Stimulated activated CD4-positive, alpha-beta T cell treated with anti-CD3 and anti-CD28 coated beads, TNF-alpha, amount 100 ng/mL, for 24 hours (primary cell): ENCODE measurements around the gene SLC24A4.
"Not testable (repeated sequence)": the region's sequence is repeated elsewhere in the genome, so short reads cannot be mapped to it uniquely, and the experiment has no call there.

Source experiments
- DNase-seq, 3 experiments: peaks; one replicate each; pipeline ENCODE4 v3.0.0-alpha.2; 2020; ENCODE audit warnings: low read depth in 3 of 3

The SLC24A4 gene

GRCh38 chr14:92402500-92402899 is 79.5 kb downstream of the SLC24A4 start:
- not testable (repeated sequence) for DNase-seq

DNA sequence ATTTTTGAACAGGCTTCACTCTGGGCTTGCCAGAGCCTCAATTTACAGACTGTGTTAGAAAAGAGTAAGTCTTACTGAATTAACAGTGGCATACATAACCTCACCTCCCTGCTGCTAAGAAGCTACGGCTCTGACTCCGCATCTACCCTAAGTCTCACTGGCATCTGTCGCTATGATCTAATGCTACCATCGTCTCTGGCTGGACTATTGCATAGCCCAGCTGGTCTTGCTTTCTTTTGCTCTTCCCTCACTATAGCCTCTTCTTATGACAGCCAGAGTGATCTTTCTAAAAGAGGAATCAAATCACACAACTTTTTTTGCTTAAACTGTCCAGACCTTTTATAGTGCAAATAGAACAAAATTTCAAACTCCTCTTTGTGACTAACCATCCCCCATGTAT is 81.1 kb downstream of the SLC24A4 start:
- DNase-seq, result no peak

DNA sequence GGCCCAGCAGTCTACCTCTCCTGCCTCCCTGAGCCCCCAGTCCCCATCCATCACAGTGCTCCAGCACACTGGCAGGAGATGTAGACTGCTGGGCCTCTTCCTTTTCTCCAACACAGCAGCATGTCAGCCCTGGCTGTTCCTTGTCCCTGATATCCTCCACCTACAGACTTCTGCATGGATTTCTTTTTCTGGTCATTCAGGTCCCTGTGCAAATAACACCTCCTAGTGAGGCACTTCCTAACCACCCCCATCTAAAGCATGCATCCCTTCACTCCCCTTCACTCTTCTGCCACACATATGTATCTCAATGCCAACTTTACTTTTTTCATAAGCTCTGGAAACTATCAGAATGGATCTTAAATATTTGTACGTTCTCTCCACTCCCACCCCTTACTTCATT is 81.5 kb downstream of the SLC24A4 start:
- DNase-seq, result no peak

DNA sequence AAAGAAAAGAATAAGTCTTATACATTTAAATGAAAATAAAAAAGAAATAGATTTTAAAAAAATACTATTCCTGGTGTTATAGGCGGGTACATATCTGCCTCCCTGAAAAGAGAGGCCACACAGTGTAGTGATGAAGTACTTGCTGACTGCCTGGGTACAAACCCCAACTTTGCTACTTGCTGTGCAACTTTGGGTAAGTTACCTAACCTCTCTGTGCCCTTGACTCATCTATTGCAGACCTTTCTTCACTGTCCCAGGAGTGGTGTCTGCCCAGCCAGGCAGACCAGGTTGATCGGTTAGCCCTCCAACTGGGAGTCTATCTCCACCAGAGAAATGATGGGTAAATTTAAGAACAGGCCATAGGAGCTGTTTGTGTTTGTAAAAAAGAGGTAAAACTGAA is 82.0 kb downstream of the SLC24A4 start:
- no peak for DNase-seq

DNA sequence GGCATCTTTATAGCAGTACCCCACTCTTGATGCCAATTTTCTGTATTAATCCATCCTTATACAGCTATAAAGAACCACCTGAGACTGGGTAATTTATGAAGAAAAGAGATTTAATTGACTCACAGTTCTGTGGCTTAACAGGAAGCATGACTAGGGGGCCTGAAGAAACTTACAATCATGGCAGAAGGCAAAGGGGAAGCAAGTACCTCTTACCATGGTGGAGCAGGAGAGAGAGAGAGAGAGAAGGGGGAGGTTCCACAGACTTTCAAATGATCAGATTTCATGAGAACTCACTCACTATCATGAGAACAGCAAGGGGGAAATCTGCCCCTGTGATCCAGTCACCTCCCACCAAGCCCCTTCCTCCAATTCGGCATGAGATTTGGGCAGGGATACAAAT is 84.4 kb downstream of the SLC24A4 start:
- no peak for DNase-seq

DNA sequence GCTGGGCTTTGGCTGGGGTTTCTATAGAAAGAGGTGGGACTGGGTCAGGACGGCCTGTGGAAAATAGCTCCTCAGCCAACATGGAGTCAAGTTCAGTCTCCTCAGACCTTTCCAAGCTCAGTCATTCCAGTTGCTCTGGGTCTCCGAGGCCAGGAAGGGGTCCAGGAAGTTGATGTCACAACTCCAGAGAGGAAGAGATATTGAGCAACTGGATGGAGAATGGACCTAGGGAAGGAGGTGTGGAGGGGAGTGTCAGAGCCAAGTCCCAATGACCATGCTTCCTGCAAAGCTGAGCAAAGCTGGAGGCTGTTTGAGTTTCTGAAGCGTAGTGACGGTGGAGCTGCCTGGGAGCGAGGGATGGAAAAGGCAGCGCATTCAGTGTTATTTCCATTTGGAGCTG is 86.1 kb downstream of the SLC24A4 start:
- no peak for DNase-seq

DNA sequence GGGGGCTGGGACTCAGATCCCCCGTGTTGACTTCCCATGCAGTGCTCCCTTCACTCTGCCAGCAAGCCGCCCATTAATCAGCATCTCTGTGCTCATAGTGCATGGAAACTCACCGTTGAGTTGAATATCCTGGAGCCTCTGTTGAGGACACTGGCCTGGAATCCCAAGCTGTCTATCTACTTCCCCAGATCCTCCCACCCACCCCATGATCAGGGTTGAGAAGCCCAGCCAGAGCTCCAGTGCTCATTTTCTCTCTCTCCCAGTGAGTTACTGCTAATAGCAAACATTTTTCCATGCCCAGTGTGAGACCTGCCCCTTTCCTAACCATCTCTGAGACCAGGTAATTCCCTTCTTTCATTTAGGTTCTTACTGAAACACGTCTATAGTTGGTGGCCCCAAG is 88.2 kb downstream of the SLC24A4 start:
- no peak for DNase-seq

- no peak for DNase-seq
These were observed 89.0 kb downstream of the SLC24A4 start for GRCh38 chr14:92411941-92412340.

DNA sequence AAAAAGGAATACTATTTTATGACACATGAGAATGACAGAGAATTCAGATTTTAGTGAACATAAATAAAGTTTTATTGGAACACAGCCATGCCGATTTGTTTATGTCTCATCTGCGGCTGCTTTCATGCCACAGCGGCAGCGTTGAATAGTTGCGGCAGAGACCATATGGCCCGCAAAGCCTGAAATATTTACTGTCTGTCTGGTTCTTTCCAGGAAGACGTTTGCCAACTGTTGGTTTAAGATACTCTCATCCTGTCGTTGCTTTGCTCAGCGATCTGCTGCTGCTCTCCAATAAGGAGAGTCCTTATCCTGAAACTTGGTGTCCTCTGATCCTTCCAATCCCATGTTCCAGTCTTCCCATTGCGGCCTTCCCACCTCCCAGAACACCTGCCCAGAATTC is 89.9 kb downstream of the SLC24A4 start:
- no peak for DNase-seq

DNA sequence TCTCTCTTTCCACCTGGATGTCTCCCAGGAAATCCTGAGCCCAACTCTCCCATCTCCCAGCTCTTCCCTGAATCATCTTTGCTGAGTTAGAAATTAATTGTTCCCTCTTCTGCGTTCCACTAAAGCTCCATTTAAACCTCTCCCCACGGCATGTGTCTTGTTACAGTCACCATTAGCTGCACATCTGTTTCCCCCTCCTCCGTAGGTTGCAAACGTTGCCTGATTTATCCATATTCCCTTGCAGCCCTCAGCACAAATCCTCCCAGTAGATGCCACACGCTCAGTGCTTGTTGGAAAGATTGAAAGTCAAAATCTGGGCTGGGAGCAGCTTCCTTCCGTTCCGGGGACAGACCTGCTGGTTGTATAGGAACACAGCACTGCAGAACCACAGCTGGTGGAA is 90.4 kb downstream of the SLC24A4 start:
- DNase-seq, result no peak

GRCh38 chr14:92414690-92415445 is 91.9 kb downstream of the SLC24A4 start:
- no peak for DNase-seq

DNA sequence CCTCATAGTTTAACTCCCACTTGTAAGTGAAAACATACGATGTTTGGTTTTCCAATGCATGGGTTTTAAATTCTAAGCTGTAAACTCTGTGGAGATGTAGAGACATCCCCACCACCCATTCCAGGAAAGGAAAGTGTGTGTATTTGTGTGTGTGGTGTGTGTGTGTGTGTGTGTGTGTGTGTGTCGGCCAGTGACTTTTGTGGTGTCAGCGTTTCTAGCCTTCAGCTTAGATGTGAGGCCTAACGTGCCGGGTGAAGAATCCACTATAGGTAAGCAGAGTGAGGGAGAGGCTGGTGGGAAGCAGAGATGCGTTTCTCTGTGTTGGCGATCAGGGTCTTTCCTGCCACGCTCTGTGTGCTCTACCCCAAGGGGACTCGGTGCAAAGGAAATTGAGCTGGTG is 93.0 kb downstream of the SLC24A4 start:
- DNase-seq, result no peak

GRCh38 chr14:92416544-92416943 is 93.6 kb downstream of the SLC24A4 start:
- DNase-seq, result no peak

- DNase-seq, result no peak
These were observed 94.8 kb downstream of the SLC24A4 start for GRCh38 chr14:92417759-92418158.

DNA sequence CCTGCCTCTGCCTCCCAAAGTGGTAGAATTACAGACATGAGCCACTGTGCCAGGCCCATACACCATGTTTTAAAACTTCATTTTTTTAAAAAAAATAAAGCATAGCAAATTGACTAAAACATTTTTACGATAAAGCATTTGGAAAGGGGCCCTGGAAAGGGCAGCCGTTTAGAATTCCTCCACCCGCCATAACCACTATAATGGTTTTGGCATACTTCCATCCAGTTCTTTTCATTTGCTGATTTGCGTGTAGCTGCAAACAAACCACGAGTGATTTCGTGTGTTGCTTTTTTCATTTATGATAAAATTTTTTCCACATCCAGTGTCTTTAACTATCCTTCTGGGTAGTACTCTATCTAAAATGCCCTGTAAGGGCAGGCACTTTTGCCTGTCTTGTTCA is 98.8 kb downstream of the SLC24A4 start:
- DNase-seq, result no peak

- DNase-seq, result no peak
These were observed 102.1 kb downstream of the SLC24A4 start for GRCh38 chr14:92425101-92425500.

GRCh38 chr14:92426237-92426636 is 103.3 kb downstream of the SLC24A4 start:
- DNase-seq, result no peak

DNA sequence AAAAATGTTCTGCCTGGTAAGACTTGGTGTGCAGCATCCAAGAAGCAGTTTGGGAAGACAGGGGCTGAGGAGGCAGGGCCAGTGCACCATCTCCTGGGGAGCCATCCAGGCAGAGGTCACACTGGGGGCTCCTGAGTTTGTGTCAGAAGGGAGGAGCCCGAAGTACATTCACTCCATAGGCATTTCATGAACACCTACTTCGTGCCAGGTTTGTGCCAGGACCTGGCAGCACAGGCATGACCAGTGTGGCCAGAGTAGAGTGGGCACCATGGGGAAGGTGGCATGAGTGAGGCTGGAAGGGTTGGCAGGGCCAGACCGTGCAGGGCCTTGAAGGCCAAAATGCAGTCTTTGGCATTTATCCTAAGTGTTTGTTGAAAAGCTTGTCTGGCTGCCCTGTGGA is 104.1 kb downstream of the SLC24A4 start:
- DNase-seq, result no peak

DNA sequence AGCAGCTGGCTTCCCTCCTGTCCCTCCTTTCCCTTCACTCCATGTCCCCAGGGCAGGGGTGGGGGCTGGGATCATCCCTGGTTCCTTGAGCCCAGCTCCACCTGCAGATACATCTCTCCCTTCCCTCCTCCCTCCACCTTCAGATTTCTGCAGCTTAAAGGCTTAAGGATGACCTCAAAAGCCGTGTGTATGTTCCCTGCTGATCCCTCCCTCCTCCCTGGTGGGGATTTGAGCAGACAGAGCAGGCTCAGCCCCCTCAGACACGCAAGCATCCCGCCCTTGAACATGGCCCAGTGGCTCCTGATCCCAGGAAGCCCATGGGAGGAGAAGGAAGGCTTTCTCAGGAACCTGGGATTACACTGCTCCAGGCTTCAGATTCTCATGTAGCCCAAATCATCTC is 107.7 kb downstream of the SLC24A4 start:
- no peak for DNase-seq

GRCh38 chr14:92431199-92431725 is 108.3 kb downstream of the SLC24A4 start:
- no peak for DNase-seq

GRCh38 chr14:92433407-92433806 is 110.4 kb downstream of the SLC24A4 start:
- no peak for DNase-seq

DNA sequence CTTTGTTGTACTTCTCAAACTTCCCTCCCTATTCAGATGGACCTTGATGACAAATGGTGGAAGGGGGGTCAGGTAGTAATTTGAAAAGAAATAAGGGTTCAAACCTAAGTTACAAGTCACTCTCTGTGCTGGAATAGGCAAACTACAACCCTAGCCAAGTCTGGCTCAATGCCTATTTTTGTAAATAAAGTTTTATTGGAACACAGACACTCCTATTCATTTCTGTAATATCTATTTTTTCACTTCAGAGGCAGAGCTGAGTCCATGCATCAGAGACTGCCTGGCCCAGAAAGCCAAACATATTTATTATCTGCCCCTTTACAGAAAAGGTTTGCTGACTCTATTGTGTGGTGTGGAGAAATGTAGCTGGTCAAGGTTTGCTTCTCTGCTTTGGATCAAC is 112.2 kb downstream of the SLC24A4 start:
- DNase-seq, result no peak

- no peak for DNase-seq
These were observed 113.3 kb downstream of the SLC24A4 start for GRCh38 chr14:92436115-92436776.
